NCI-H146 (cell line): ENCODE results near the gene CACNA1G.
A peak's percentile ranks its signal among the peaks of the same experiment; 100 is the strongest.

Experiments used
- DNase-seq: peaks from one replicate; lab custom pipeline; 2025; lab: John Stamatoyannopoulos, UW

CACNA1G gene

GRCh38 chr17:50548831-50549230 lies 11.7 kb upstream of the CACNA1G start:
- no peak for DNase-seq

- DNase-seq: no peak
Measured at GRCh38 chr17:50549256-50549941, 11.1 kb upstream of the CACNA1G start.

- no peak for DNase-seq
Measured at GRCh38 chr17:50549969-50550368, 10.5 kb upstream of the CACNA1G start.

- DNase-seq: peak; percentile 80
Measured at GRCh38 chr17:50550661-50551432, 9.7 kb upstream of the CACNA1G start.

GRCh38 chr17:50551433-50551815 lies 9.1 kb upstream of the CACNA1G start:
- DNase-seq: no peak

GRCh38 chr17:50551884-50552283 lies 8.6 kb upstream of the CACNA1G start:
- DNase-seq: no peak

GRCh38 chr17:50554201-50554600 lies 6.3 kb upstream of the CACNA1G start:
- no peak for DNase-seq

GRCh38 chr17:50556803-50557202 lies 3.7 kb upstream of the CACNA1G start:
- no peak for DNase-seq

GRCh38 chr17:50557630-50558029 lies 2.9 kb upstream of the CACNA1G start:
- DNase-seq: no peak

- DNase-seq: no peak
Measured at GRCh38 chr17:50558091-50558490, 2.4 kb upstream of the CACNA1G start.

GRCh38 chr17:50558581-50558940 lies 2.0 kb upstream of the CACNA1G start:
- DNase-seq: no peak

GRCh38 chr17:50558941-50559614 lies 1.4 kb upstream of the CACNA1G start:
- no peak for DNase-seq

- DNase-seq: peak; percentile 16
Measured at GRCh38 chr17:50559674-50560184, 786 bp upstream of the CACNA1G start.

GRCh38 chr17:50560931-50561745 lies 623 bp downstream of the CACNA1G start:
- DNase-seq: peak; percentile 23

GRCh38 chr17:50561746-50562141 lies 1.2 kb downstream of the CACNA1G start:
- no peak for DNase-seq

GRCh38 chr17:50562242-50563091 lies 2.0 kb downstream of the CACNA1G start:
- DNase-seq: no peak

- no peak for DNase-seq
Measured at GRCh38 chr17:50563092-50563511, 2.6 kb downstream of the CACNA1G start.

GRCh38 chr17:50564916-50565315 lies 4.4 kb downstream of the CACNA1G start:
- no peak for DNase-seq

- peak; percentile 23 for DNase-seq
Measured at GRCh38 chr17:50565402-50566350, 5.2 kb downstream of the CACNA1G start.

- no peak for DNase-seq
Measured at GRCh38 chr17:50566886-50567285, 6.4 kb downstream of the CACNA1G start.
